Measurements from ENCODE around the gene AIMP2.
"Not testable (repeated sequence)": the region's sequence is repeated elsewhere in the genome, so short reads cannot be mapped to it uniquely, and the experiment has no call there.

AIMP2 gene

DNA sequence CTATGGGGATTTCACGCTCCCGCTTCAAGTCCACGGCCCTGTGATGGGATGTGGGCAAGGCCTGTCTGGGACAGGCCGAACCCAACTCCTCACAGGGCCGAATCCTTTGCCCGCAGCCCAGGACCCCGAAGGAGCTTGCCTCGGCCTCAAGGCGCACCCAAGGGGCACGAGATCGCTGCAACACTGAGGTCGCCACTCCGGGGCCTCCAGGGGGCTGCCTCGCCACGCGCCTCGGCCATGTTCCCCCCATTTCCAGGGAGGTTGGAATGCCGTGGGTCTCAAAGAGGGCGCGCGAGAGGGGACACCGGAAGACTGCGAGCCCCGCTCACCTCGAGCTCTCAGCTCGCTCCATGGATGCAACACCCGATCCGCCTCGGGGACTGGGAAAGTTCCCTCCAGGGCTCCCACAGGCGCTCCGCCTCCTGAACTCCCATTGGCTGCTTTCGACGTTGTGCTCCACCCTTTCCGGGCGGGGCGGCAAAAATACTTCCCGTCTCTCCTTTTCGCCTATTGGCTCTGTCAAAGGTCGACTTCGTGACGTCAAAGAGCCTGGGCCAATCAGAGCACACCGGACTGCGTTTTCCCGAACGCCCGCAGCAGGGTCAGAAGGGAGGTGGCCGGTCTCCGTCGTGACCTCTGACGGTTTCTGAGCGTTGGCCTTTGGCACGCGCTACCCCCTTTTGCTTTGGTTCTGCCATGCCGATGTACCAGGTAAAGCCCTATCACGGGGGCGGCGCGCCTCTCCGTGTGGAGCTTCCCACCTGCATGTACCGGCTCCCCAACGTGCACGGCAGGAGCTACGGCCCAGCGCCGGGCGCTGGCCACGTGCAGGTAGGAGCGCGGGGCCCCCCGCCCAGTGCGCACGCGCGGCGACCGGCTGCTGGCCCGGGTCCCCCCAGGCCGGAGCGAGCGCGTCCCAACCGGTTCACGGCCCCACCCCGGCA, at the start of gene AIMP2, which contains the start of gene PMS2:
Gene AIMP2, plus strand, starts transcription at position 605 of the 944 bp plus-strand sequence. Its CDS starts 92 bp downstream, at position 697.
Gene PMS2, minus strand, starts transcription at position 382 of the 944 bp plus-strand sequence. Its CDS starts 30 bp downstream, at position 352.
- DNase-seq (ENCODE audit: low read depth): peak; percentile 95
- TF ChIP-seq, protein P1, sequence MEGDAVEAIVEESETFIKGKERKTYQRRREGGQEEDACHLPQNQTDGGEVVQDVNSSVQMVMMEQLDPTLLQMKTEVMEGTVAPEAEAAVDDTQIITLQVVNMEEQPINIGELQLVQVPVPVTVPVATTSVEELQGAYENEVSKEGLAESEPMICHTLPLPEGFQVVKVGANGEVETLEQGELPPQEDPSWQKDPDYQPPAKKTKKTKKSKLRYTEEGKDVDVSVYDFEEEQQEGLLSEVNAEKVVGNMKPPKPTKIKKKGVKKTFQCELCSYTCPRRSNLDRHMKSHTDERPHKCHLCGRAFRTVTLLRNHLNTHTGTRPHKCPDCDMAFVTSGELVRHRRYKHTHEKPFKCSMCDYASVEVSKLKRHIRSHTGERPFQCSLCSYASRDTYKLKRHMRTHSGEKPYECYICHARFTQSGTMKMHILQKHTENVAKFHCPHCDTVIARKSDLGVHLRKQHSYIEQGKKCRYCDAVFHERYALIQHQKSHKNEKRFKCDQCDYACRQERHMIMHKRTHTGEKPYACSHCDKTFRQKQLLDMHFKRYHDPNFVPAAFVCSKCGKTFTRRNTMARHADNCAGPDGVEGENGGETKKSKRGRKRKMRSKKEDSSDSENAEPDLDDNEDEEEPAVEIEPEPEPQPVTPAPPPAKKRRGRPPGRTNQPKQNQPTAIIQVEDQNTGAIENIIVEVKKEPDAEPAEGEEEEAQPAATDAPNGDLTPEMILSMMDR (conservative IDR thresholded peaks at IDR 0.05; ENCODE audit: low read depth, low read length): peak; percentile 4
- H3K4me3 ChIP-seq (ENCODE audit: low read length): peak within 1 kb of the TSS; percentile 81

DNA sequence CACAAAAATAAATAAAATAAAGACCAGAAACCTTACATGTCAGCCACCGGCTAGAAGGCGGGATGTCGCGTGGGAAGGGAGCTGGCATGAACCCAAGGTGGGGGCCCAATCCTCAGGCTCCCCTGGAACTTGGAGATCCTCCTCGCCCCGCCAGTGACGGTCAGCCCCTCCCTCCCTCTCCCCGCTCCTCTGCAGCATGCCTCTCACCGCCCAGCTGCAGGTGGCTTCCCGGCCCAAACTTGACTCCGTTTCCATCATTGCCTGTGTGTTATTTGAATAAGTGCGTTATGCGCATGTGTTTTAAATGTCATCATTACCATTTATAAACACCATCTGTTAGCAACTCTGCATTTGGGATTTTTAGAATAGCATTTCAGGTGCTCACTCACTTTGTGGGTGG, 45.9 kb upstream of the AIMP2 start:
- H3K4me3 ChIP-seq (ENCODE audit: low read length); DNase-seq (ENCODE audit: low read depth): not testable (repeated sequence)

DNA sequence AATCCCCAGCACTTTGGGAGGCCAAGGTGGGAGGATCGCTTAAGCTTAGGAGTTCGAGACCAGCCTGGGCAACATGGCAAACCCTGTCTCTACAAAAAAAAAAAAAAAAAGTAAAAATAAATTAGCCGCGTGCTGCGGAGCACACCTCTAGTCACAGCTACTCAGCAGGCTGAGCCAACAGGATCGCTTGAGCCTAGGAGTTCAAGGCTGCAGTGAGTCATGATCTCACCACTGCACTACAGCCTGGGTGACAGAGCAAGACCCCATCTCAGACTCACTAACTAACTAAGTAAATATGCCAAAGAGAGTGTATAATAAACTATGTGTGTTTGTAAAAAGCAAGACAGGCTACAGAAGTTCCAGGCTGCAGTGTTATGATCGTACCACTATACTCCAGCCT, 45.3 kb upstream of the AIMP2 start:
- DNase-seq (ENCODE audit: low read depth); H3K4me3 ChIP-seq (ENCODE audit: low read length): not testable (repeated sequence)

DNA sequence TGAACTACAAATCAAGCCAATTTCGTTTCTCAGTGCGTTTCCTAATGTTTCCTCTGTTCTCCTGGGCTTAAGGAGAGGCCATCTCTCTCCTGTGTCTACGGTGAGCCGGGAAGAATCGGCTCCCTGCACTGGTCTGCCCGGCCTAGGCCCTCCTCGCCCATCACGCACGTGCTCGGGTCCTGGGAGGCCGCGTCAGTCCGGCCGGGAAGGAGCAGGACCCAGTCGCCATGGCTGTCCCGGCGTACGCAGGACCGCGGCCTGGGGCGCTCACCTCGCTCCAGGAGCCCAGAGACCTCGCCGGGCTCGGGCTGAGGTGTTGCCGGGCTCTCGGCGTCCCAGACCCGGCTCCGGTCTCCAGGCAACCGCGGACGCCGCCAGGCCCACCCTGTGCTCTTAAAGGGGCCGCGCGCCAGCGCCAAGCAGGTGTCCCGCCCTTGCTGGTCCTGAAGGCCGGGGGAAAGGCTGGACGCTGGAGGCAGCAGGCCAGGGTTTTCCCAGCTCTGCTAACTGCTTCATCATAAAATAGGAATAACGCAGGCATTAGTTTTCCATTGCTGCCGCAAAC, 38.6 kb upstream of the AIMP2 start, which contains the start of gene RSPH10B:
Gene RSPH10B, minus strand, starts transcription at position 343 of the 565 bp plus-strand sequence. CDS start 3,573 bp downstream, outside the sequence.
- H3K4me3 ChIP-seq (ENCODE audit: low read length); DNase-seq (ENCODE audit: low read depth): not testable (repeated sequence)

DNA sequence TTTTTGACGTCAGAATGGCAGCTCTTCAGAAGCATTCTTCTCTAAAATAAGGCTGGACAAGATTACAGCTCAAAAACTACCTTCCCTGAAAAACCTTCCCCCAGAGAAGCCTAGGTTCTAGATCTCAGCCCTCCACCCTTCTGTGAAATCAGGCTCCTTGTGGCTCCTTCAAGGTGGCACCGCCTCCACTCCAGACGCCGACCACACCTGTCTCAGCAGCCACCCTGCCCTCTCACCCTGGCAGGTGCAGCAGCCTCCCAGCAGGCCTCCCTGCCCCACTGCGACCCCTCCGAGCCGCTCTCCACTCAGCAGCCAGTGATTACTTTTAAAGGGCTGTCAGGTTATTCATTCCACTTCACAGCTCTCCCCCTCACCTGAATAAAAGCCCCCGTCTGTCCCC, 35.5 kb upstream of the AIMP2 start:
- not testable (repeated sequence) for DNase-seq (ENCODE audit: low read depth); H3K4me3 ChIP-seq (ENCODE audit: low read length)

DNA sequence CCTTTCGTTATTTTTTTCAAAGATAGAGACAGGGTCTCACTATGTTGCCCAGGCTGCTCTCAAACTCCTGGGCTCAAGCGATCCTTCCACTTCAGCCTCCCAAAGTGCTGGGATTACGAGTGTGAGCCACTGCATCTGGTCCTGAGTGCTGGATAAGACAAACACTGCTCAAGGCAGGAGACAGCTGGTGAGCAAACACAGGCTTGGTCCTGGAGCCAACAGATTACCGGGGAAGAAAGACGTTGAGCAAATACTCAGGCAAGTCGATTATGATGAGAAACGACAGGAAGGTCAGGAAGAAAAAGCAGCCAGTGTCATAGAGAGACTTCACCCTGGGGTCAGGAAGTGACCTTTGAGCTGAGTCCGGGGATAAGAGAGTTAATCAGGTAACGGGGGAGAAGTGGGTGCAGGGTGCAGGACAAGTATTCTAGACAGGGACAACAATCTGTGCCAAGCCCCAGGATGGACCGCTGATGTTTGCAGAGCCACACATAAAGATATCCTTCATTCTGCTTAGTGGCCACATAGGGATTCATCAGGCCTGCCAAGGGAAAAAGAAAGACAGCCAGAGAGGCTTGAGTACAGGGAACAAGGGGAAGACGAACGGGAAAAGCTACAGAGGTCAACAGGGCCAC, 29.3 kb upstream of the AIMP2 start:
- not testable (repeated sequence) for DNase-seq (ENCODE audit: low read depth); H3K4me3 ChIP-seq (ENCODE audit: low read length)

DNA sequence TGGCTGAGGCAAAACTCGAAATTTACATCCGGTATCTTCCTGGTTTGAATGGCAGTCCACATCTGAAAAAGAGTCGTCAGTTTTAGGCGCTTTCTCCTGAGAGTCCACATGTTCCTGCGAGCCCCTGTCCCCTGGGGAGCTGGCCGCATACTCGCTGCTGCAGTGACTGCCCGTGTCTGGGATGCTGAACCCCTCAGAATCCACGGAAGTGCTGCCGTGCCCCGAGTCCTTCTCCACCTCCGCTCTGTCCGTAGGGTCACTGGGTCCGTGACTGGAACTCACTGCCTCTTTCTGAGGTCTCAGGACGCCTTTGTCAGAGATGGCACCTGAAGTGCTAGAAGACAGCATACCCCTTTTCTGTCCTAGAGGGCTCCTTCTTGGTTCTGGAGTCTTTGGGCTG, 22.0 kb upstream of the AIMP2 start:
- DNase-seq (ENCODE audit: low read depth); H3K4me3 ChIP-seq (ENCODE audit: low read length): not testable (repeated sequence)

DNA sequence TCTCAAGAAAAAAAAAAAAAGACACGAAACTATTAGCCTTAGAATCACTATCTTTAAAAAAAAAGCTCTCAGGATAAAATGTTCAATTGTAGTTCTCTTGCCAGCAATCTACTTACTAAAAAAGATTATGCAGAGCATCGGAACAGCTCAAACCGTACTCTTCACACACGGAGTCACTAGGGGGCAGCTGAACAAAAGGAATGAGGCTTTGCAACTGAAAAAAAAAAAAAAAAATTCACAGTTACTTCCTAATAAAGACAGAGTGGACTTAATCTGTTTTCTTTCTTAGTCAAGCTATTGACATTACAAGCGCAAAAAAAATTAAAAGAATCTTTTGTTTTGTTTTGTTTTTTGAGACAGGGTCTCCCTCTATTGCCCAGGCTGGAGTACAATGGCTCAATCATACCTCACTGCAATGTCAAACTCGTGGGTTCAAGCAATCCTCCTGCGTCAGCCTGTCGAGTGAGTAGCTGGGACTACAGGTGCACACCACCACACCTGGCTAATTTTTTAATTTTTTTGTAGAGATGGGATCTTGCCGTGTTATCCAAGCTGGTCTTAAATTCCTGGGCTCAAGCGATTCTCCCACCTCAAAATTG, 11.8 kb upstream of the AIMP2 start:
- no peak overlapping the region for H3K4me3 ChIP-seq (ENCODE audit: low read length)
- TF ChIP-seq, protein P1 (conservative IDR thresholded peaks at IDR 0.05; ENCODE audit: low read depth, low read length): peak; percentile 76
- peak; percentile 51 for DNase-seq (ENCODE audit: low read depth)

DNA sequence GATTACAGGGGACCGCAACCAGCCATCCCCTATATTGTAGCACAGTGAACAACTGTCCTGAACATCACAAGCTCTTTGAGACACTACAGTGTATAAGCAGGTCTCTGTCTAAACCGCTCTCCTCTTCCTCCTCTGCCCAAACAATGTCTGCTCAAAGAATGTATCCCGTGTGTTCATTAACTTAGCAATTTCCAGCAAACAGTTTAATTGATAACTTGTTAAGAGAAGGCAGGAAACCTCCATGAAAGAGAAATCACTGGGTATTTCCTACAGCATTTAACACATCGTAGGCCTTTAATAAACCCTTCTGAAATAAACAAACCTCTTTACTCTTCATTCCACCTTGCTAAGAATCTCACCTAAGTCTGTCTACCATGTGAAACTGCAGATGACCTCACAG, 1.7 kb upstream of the AIMP2 start:
- DNase-seq (ENCODE audit: low read depth): no peak
- TF ChIP-seq, protein P1 (conservative IDR thresholded peaks at IDR 0.05; ENCODE audit: low read depth, low read length): no peak
- H3K4me3 ChIP-seq (ENCODE audit: low read length): no peak overlapping the region

DNA sequence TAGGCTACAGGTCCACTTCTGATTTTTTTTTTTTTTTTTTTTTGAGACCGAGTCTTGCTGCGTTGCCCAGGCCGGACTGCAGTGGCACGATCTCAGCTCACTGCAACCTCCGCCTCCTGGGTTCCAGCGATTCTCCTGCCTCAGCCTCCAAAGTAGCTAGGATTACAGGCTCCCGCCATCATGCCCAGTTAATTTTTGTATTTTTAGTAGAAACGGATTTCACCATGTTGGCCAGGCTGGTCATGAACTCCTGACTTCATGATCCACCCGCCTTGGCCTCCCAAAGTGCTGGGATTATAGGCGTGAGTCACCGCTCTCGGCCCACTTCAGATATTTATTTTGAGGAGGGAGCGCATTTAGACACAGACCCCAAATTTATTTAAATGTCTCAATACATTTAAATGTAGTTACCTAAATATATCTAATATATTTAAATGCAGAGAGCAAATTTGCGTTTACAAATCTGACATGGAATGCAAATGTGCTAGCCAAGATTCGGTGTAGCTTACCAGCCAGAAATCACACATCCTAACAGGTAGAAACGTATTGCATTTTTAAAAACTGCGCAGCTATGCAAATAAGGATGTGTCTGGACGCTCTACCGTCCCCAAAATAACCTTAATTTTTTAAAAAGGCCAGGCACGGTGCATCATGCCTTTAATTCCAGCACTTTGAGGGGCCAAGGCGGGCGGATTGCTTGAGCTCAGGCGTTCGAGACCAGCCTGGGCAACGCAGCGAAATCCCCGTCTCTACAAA, 1.1 kb upstream of the AIMP2 start:
- H3K4me3 ChIP-seq (ENCODE audit: low read length): peak overlapping the region; percentile 81
- DNase-seq (ENCODE audit: low read depth): not testable (repeated sequence)

DNA sequence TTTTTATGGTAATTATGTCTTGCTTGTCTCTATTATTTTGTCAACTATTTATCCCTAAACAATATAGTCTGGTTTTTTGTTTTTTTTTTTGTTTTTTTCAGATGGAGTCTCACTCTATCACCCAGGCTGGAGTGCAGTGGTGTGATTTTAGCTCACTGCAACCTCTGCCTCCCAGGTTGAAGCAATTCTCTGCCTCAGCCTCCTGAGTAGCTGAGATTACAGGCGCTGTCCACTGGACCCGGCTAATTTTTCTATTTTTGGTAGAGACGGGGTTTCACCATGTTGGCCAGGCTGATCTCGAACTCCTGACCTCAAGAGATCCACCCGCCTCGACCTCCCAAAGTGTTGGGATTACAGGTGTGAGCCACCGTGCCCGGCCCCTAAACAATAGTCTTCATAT, 1.3 kb downstream of the AIMP2 start:
- H3K4me3 ChIP-seq (ENCODE audit: low read length); DNase-seq (ENCODE audit: low read depth): not testable (repeated sequence)
